Measurements from ENCODE around the gene DSCAML1. TPM values are rescaled to one million over a fixed set of nuclear protein-coding genes. Genes with fewer than 3 reads are reported as not detected.

The DSCAML1 gene
- total RNA-seq, 1 donor from 2014 or later, result not detected

DNA sequence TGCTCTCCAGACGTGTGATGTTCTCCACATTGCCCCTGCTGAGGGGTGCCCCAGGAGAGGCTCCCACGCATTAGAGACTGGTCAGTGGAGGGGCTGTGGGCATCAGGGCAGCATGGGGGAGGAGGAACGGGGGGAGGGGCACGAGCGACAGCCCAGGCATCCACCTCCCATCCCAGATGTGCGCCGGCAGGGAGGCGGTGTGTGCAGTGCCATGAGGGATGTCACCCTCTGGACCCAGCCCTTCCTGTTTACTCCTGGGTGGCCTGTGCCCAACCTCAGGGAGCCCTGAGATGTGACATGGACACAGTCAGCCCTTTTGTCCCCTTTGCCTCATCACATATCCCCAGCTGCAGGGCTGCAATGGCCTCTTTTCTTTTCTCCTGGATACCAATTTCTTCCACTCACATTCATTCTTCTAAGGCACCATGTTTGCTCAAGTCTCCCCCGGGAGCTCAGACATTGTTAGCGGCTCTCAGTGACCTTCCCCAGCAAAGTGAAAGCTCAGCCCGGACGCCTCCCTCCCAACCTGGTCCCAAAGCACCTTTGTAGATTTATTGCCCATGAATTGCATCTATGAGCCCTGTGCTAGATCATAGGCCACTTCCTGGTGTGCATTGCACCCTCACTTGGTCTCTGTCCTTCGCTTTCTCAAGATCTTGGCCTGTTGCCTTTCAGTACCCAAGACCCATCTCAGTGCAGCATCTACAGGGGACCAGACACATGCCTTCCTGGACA is 318.7 kb downstream of the DSCAML1 start:
- TF ChIP-seq, protein P1, sequence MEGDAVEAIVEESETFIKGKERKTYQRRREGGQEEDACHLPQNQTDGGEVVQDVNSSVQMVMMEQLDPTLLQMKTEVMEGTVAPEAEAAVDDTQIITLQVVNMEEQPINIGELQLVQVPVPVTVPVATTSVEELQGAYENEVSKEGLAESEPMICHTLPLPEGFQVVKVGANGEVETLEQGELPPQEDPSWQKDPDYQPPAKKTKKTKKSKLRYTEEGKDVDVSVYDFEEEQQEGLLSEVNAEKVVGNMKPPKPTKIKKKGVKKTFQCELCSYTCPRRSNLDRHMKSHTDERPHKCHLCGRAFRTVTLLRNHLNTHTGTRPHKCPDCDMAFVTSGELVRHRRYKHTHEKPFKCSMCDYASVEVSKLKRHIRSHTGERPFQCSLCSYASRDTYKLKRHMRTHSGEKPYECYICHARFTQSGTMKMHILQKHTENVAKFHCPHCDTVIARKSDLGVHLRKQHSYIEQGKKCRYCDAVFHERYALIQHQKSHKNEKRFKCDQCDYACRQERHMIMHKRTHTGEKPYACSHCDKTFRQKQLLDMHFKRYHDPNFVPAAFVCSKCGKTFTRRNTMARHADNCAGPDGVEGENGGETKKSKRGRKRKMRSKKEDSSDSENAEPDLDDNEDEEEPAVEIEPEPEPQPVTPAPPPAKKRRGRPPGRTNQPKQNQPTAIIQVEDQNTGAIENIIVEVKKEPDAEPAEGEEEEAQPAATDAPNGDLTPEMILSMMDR (IDR thresholded peaks at IDR 0.05), result no peak
- H3K36me3 Mint-ChIP-seq (ENCODE audit: unreplicated experiment), result no peaks in the 10 kb centered on the region
- no peak overlapping the region for H3K4me3 Mint-ChIP-seq (ENCODE audit: unreplicated experiment)
- no peak for DNase-seq (ENCODE audit: extremely low spot score, unreplicated experiment)
- no peaks in the 10 kb centered on the region for H3K9me3 Mint-ChIP-seq (ENCODE audit: unreplicated experiment)
- H3K27ac Mint-ChIP-seq (ENCODE audit: unreplicated experiment), result no peak overlapping the region
- H3K27me3 Mint-ChIP-seq (ENCODE audit: unreplicated experiment), result peaks cover 19% of the 10 kb centered on the region
- H3K4me1 Mint-ChIP-seq (ENCODE audit: unreplicated experiment), result no peaks in the 10 kb centered on the region

GRCh38 chr11:117477721-117478120 is 319.3 kb downstream of the DSCAML1 start:
- Mint-ChIP-seq H3K27ac (ENCODE audit: unreplicated experiment) (no peak overlapping the region), H3K27me3 (ENCODE audit: unreplicated experiment) (peaks cover 15% of the 10 kb centered on the region), H3K9me3 (ENCODE audit: unreplicated experiment) (no peaks in the 10 kb centered on the region), H3K4me3 (ENCODE audit: unreplicated experiment) (no peak overlapping the region), H3K36me3 (ENCODE audit: unreplicated experiment) (no peaks in the 10 kb centered on the region), H3K4me1 (ENCODE audit: unreplicated experiment) (no peaks in the 10 kb centered on the region)
- TF ChIP-seq, protein P1 (IDR thresholded peaks at IDR 0.05), result no peak
- no peak for DNase-seq (ENCODE audit: extremely low spot score, unreplicated experiment)

- Mint-ChIP-seq H3K27ac (ENCODE audit: unreplicated experiment) (no peak overlapping the region), H3K27me3 (ENCODE audit: unreplicated experiment) (peaks cover 15% of the 10 kb centered on the region)
These were observed 320.4 kb downstream of the DSCAML1 start for GRCh38 chr11:117476531-117477142.

DNA sequence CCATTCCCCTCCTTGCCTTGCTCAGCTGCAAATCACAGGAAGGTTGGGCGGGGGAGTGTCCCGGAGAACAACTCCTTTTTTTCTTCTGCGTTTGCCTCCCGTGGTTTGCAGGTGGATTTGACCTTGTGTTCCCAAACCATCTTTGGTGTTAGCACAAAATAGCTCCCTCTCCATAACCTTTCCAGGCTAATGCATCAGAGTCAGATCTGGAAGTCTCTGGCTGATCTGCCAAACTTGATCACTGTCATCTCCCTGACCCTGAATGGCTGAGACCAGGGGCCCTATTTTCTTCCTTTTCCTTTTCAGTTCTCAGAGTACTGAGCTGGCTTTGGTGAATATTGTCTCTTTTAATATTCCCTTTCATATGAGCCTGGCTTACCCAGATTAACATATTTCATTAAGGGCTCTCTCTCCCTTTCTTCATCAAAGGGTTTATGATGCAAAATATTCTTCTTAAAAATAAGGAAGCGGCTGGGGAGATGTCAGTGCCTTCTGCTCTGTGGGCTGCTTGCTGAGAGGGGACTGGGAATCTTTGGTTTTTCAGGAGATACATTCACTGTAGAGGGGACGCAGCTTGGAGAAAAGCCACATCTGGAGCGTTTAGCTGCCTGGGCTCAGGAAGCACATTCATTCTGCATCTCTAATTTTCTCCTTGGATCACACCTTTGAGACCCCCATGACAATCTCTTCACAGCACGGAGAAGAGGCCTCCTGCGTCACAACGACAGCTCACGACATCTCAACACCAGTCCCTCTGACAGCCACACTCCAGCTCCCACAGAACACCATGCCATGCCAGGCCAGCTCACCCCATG is 321.1 kb downstream of the DSCAML1 start:
- H3K27me3 Mint-ChIP-seq (ENCODE audit: unreplicated experiment), result peaks cover 15% of the 10 kb centered on the region
- TF ChIP-seq, protein P1 (IDR thresholded peaks at IDR 0.05), result no peak
- H3K4me3 Mint-ChIP-seq (ENCODE audit: unreplicated experiment), result no peak overlapping the region

More at GRCh38 chr11:117476531-117477142, 320.4 kb downstream of the DSCAML1 start:
- H3K4me3 Mint-ChIP-seq (ENCODE audit: unreplicated experiment), result no peak overlapping the region
- no peak for DNase-seq (ENCODE audit: extremely low spot score, unreplicated experiment)
- no peaks in the 10 kb centered on the region for H3K4me1 Mint-ChIP-seq (ENCODE audit: unreplicated experiment)
- H3K9me3 Mint-ChIP-seq (ENCODE audit: unreplicated experiment), result no peaks in the 10 kb centered on the region
- TF ChIP-seq, protein P1 (IDR thresholded peaks at IDR 0.05), result no peak
- no peaks in the 10 kb centered on the region for H3K36me3 Mint-ChIP-seq (ENCODE audit: unreplicated experiment)

More for the DNA sequence above, 321.1 kb downstream of the DSCAML1 start:
- no peaks in the 10 kb centered on the region for H3K4me1 Mint-ChIP-seq (ENCODE audit: unreplicated experiment)
- DNase-seq (ENCODE audit: extremely low spot score, unreplicated experiment), result no peak
- no peaks in the 10 kb centered on the region for H3K36me3 Mint-ChIP-seq (ENCODE audit: unreplicated experiment)
- H3K27ac Mint-ChIP-seq (ENCODE audit: unreplicated experiment), result no peak overlapping the region
- no peaks in the 10 kb centered on the region for H3K9me3 Mint-ChIP-seq (ENCODE audit: unreplicated experiment)
